Measurements from ENCODE around the gene TBCD.
A peak's percentile ranks its signal among the peaks of the same experiment; 100 is the strongest.

The TBCD gene

DNA sequence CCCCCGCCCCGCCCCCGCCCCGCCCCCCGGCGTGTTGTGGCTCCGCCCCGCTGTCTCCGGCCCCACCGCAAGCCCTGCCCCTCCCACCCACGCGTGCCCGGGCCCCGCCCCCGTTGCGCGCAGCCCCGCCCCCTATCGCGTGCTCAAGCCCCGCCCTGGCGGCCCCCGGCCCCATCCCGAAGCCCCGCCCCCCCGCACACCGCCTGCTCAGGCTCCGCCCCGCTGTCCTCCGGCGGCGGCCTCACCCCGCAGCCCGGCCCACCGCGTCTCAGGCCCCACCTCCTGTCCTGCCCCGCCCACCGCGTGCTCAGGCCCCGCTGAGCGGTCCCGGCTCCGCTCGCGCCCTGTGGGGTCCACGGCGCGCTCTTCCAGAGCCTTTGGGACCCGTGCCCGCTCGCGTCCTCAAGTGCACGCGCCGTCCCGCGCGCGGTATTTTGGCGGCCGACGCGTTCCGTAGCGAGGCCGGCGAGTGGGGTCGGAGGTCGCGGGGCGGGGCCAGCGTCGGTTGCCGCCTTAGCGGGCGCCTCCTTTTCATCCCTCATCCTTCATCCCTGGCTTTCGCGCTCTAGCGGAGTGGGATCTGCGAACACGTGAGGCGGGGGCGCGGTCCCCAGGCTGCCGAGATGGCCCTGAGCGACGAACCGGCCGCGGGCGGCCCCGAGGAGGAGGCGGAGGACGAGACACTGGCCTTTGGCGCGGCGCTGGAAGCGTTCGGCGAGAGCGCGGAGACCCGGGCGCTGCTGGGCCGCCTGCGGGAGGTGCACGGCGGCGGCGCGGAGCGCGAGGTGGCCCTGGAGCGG, at the start of gene TBCD:
Gene TBCD, plus strand, starts transcription at position 495 of the 800 bp plus-strand sequence. Its CDS starts 129 bp downstream, at position 624.
- peak; percentile 99 for DNase-seq (ENCODE audit: low spot score)
- TF ChIP-seq, protein P1, sequence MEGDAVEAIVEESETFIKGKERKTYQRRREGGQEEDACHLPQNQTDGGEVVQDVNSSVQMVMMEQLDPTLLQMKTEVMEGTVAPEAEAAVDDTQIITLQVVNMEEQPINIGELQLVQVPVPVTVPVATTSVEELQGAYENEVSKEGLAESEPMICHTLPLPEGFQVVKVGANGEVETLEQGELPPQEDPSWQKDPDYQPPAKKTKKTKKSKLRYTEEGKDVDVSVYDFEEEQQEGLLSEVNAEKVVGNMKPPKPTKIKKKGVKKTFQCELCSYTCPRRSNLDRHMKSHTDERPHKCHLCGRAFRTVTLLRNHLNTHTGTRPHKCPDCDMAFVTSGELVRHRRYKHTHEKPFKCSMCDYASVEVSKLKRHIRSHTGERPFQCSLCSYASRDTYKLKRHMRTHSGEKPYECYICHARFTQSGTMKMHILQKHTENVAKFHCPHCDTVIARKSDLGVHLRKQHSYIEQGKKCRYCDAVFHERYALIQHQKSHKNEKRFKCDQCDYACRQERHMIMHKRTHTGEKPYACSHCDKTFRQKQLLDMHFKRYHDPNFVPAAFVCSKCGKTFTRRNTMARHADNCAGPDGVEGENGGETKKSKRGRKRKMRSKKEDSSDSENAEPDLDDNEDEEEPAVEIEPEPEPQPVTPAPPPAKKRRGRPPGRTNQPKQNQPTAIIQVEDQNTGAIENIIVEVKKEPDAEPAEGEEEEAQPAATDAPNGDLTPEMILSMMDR (IDR thresholded peaks at IDR 0.05; ENCODE audit: extremely low read depth, insufficient read depth, missing control alignments), result no peak
- in situ Hi-C loops (cut with MboI; ENCODE audit: low pct_unique_long_range_greater_than_20kb, low sequenced_read_pairs, unreplicated experiment), result no loop called here

- DNase-seq (ENCODE audit: low spot score), result no peak
- TF ChIP-seq, protein P1 (IDR thresholded peaks at IDR 0.05; ENCODE audit: extremely low read depth, insufficient read depth, missing control alignments), result no peak
- in situ Hi-C loops (cut with MboI; ENCODE audit: low pct_unique_long_range_greater_than_20kb, low sequenced_read_pairs, unreplicated experiment), result no loop called here
Observed at GRCh38 chr17:82702231-82702927, 49.5 kb upstream of the TBCD start.

- TF ChIP-seq, protein P1 (IDR thresholded peaks at IDR 0.05; ENCODE audit: extremely low read depth, insufficient read depth, missing control alignments), result no peak
- no peak for DNase-seq (ENCODE audit: low spot score)
- in situ Hi-C loops (cut with MboI; ENCODE audit: low pct_unique_long_range_greater_than_20kb, low sequenced_read_pairs, unreplicated experiment), result no loop called here
Observed at GRCh38 chr17:82703036-82703745, 48.7 kb upstream of the TBCD start.

- no peak for DNase-seq (ENCODE audit: low spot score)
- in situ Hi-C loops (cut with MboI; ENCODE audit: low pct_unique_long_range_greater_than_20kb, low sequenced_read_pairs, unreplicated experiment), result no loop called here
- TF ChIP-seq, protein P1 (IDR thresholded peaks at IDR 0.05; ENCODE audit: extremely low read depth, insufficient read depth, missing control alignments), result no peak
Observed at GRCh38 chr17:82703935-82704865, 47.7 kb upstream of the TBCD start.

GRCh38 chr17:82704886-82705285, 47.0 kb upstream of the TBCD start:
- TF ChIP-seq, protein P1 (IDR thresholded peaks at IDR 0.05; ENCODE audit: extremely low read depth, insufficient read depth, missing control alignments), result no peak
- DNase-seq (ENCODE audit: low spot score), result no peak
- in situ Hi-C loops (cut with MboI; ENCODE audit: low pct_unique_long_range_greater_than_20kb, low sequenced_read_pairs, unreplicated experiment), result no loop called here

Measured in GM13977 (cell line).